Left lobe of liver (tissue), 2 donors: ENCODE results near the gene TACR2. TPM values are rescaled to one million over a fixed set of nuclear protein-coding genes. Genes with fewer than 3 reads are reported as not detected.
A peak's percentile ranks its signal among the peaks of the same experiment; 100 is the strongest.
"Not testable (repeated sequence)": the region's sequence is repeated elsewhere in the genome, so short reads cannot be mapped to it uniquely, and the experiment has no call there.

ENCODE experiments used
- ATAC-seq: fragments of 200-7000 bp; cut with Tn5 transposase; one replicate; pipeline ENCODE4 v1.9.1; 2020; ENCODE audit warnings: mild to moderate bottlenecking, moderate library complexity
- DNase-seq: peaks from one replicate; pipeline ENCODE4 v3.0.0-alpha.2; 2020; ENCODE audit warnings: low spot score
- total RNA-seq: library from RNA; stranded (reverse); gene quantifications from one replicate; pipeline ENCODE4 v1.2.1, GENCODE V29; 2021
- donor health status: DM: no; HTN: no; CAD: no; lungs with moderate emphysema.
- donor health status: DM: no; HTN: yes; CAD: no.

The TACR2 gene
- total RNA-seq, 1 donor from 2014 or later: not detected

GRCh38 chr10:69451209-69451783, 34.6 kb upstream of the TACR2 start, which contains the start of gene TSPAN15:
Gene TSPAN15, plus strand, starts transcription at chr10:69451465. Its CDS starts 130 bp downstream, at chr10:69451595.
- peak; percentile 90 for ATAC-seq
- DNase-seq: peak; percentile 83

GRCh38 chr10:69450395-69450794, 33.7 kb upstream of the TACR2 start:
- DNase-seq, ATAC-seq: not testable (repeated sequence)

GRCh38 chr10:69449841-69450240, 33.1 kb upstream of the TACR2 start:
- DNase-seq (no peak), ATAC-seq (peak; percentile 63)

- no peak for ATAC-seq
- DNase-seq: no peak
These were observed 30.0 kb upstream of the TACR2 start for GRCh38 chr10:69446650-69447151.

- DNase-seq (no peak), ATAC-seq (no peak)
These were observed 29.5 kb upstream of the TACR2 start for GRCh38 chr10:69446229-69446628.

- no peak for ATAC-seq
These were observed 28.3 kb upstream of the TACR2 start for GRCh38 chr10:69445041-69445440.

GRCh38 chr10:69443354-69443753, 26.6 kb upstream of the TACR2 start:
- DNase-seq (no peak), ATAC-seq (no peak)

More at GRCh38 chr10:69445041-69445440, 28.3 kb upstream of the TACR2 start:
- DNase-seq: no peak

GRCh38 chr10:69439813-69440506, 23.2 kb upstream of the TACR2 start:
- DNase-seq (no peak), ATAC-seq (peak; percentile 23)

GRCh38 chr10:69439350-69439739, 22.6 kb upstream of the TACR2 start:
- DNase-seq (no peak), ATAC-seq (peak; percentile 23)

- ATAC-seq (peak; percentile 51), DNase-seq (no peak)
These were observed 22.0 kb upstream of the TACR2 start for GRCh38 chr10:69438536-69439349.

- no peak for DNase-seq
- ATAC-seq: no peak
These were observed 20.9 kb upstream of the TACR2 start for GRCh38 chr10:69437321-69438259.

- ATAC-seq (no peak), DNase-seq (no peak)
These were observed 19.3 kb upstream of the TACR2 start for GRCh38 chr10:69435966-69436520.

GRCh38 chr10:69434926-69435325, 18.2 kb upstream of the TACR2 start:
- no peak for DNase-seq

GRCh38 chr10:69434169-69434568, 17.5 kb upstream of the TACR2 start:
- no peak for ATAC-seq

More at GRCh38 chr10:69434926-69435325, 18.2 kb upstream of the TACR2 start:
- no peak for ATAC-seq

GRCh38 chr10:69428165-69428564, 11.4 kb upstream of the TACR2 start:
- ATAC-seq: no peak
- DNase-seq: no peak

More at GRCh38 chr10:69434169-69434568, 17.5 kb upstream of the TACR2 start:
- DNase-seq: no peak

GRCh38 chr10:69426376-69426727, 9.6 kb upstream of the TACR2 start:
- no peak for DNase-seq
- ATAC-seq: peak; percentile 19

GRCh38 chr10:69425511-69426298, 9.0 kb upstream of the TACR2 start:
- no peak for DNase-seq
- ATAC-seq: peak; percentile 74

- ATAC-seq (no peak), DNase-seq (no peak)
These were observed 8.3 kb upstream of the TACR2 start for GRCh38 chr10:69425041-69425440.

GRCh38 chr10:69422676-69423075, 6.0 kb upstream of the TACR2 start:
- no peak for DNase-seq

More at GRCh38 chr10:69422676-69423075, 6.0 kb upstream of the TACR2 start:
- ATAC-seq: no peak
